ENCODE data around the gene IFNK.

IFNK gene

GRCh38 chr9:27510780-27511179 lies 13.3 kb upstream of the IFNK start:
- no peak for TF ChIP-seq CTCF (IDR thresholded peaks at IDR 0.05; ENCODE audit: borderline replicate concordance, insufficient read depth, low read depth, low read length)

DNA sequence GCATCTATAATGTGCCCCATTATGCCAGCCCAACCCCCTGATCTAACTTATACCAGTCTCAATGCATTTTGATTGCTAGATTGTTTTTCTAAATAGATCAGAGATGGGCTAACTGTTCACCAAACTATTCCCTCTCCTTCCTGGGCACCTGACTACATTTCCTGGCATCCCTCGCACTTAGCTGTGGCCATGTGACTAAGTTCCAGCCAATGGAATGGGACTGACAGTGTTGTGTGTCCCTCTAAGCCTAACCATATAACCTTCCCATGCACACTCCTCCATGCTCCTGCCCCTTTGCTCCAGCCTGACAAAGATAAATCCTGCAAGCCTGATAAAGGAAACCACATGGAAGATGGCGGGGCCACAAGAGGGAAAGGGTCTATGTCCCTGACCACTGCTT lies 12.3 kb upstream of the IFNK start:
- H3K4me3 ChIP-seq (ENCODE audit: low read depth, low read length), result no peak overlapping the region

More at GRCh38 chr9:27510780-27511179, 13.3 kb upstream of the IFNK start:
- H3K4me3 ChIP-seq (ENCODE audit: low read depth, low read length), result no peak overlapping the region

DNA sequence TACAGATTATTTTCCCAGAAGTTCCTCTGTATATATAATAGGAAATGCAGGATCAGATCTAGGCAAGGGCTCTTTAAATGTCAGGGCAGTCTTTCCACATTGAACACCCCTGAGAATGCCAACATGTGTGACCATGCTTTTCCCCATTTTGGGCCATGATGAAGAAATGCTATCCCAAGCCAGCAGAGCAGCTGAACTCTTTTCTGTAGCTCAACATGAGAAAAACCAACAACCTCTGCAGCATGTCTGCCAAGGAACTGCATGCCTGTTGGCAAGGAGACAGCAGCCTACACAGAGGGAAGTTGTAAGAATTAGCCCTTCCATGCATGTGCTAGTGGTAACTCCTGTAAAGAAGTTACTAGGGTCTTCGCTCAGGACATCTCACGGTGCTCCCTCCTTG lies 9.5 kb upstream of the IFNK start:
- H3K4me3 ChIP-seq (ENCODE audit: low read depth, low read length), result no peak overlapping the region
- TF ChIP-seq CTCF (IDR thresholded peaks at IDR 0.05; ENCODE audit: borderline replicate concordance, insufficient read depth, low read depth, low read length), result no peak

More for the DNA sequence above, 12.3 kb upstream of the IFNK start:
- no peak for TF ChIP-seq CTCF (IDR thresholded peaks at IDR 0.05; ENCODE audit: borderline replicate concordance, insufficient read depth, low read depth, low read length)

- H3K4me3 ChIP-seq (ENCODE audit: low read depth, low read length), result no peak overlapping the region
- TF ChIP-seq CTCF (IDR thresholded peaks at IDR 0.05; ENCODE audit: borderline replicate concordance, insufficient read depth, low read depth, low read length), result no peak
These were observed 6.1 kb upstream of the IFNK start for GRCh38 chr9:27518006-27518405.

- H3K4me3 ChIP-seq (ENCODE audit: low read depth, low read length), result no peak overlapping the region
- no peak for TF ChIP-seq CTCF (IDR thresholded peaks at IDR 0.05; ENCODE audit: borderline replicate concordance, insufficient read depth, low read depth, low read length)
These were observed 5.3 kb upstream of the IFNK start for GRCh38 chr9:27518809-27519208.

DNA sequence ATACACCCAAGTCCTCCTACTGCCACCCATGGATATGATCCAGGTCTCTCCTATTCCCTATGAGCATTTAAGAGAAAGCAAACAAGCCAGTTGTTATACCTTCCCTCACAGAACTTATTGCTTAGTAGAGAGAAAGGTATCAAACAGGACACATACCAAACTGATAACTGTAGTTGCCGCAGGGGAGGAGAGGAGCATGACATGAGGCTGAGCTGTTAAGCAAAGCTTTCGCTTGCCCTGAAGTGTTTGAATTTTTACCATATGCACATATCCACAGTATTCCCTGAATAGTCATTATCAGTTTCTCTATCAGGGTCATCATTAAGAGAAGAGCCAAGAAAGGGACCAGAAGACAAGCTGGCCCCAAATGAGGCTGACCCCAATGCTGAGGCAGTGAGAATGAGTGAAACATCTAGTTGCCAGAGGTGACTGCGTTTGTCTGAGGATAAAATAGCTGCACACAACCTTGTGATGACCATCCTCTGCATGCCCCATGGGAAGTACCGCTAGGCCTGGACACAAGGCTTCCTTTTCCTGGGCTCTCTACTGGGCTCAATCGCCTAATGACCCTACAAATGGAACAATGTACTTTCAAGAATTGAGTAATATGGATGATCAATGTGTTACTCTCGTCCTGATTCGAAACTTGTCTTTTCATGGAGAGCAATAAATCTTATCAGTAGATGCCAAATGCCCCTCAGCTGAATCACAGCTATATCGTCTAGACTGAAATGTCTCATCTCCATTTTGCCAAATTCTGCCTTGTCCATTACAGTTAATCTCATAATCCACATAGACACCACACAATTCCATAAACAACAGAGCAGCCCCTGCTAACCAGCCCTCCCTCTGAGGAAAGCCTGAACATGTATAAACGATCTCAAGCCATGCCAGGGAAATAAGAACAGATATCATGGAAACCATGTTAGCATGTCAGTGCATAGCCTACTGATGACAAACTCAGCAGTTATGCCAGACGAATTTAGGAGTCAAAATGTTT lies 4.3 kb upstream of the IFNK start:
- no peak overlapping the region for H3K4me3 ChIP-seq (ENCODE audit: low read depth, low read length)
- TF ChIP-seq CTCF (IDR thresholded peaks at IDR 0.05; ENCODE audit: borderline replicate concordance, insufficient read depth, low read depth, low read length), result no peak

DNA sequence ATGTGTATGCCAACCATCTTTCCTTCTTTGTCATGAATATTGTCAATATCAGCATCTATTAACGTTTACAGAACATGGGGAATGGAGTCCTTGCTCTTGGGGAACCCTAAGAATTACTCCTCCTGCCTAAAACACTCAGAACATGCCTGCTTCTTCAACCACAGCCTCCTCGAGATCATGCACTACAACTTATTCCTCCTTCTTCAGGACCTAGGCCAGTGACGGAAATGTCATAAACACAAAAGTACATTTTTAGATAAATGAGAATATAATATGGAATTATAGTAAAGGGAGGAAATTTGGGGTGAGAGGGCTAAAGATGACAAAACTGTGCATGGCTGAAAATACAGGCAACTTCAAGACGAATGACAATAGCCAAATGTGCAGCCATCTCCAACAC lies 3.1 kb upstream of the IFNK start:
- H3K4me3 ChIP-seq (ENCODE audit: low read depth, low read length), result no peak overlapping the region

More for the DNA sequence above, 3.1 kb upstream of the IFNK start:
- TF ChIP-seq CTCF (IDR thresholded peaks at IDR 0.05; ENCODE audit: borderline replicate concordance, insufficient read depth, low read depth, low read length), result no peak
